Measurements from ENCODE around the gene VAPB.
"Not testable (repeated sequence)": the region's sequence is repeated elsewhere in the genome, so short reads cannot be mapped to it uniquely, and the experiment has no call there.

VAPB gene, protein sequence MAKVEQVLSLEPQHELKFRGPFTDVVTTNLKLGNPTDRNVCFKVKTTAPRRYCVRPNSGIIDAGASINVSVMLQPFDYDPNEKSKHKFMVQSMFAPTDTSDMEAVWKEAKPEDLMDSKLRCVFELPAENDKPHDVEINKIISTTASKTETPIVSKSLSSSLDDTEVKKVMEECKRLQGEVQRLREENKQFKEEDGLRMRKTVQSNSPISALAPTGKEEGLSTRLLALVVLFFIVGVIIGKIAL
- total RNA-seq = 13.2 to 41.1 (median 22.2) reads per million in 18 experiments

DNA sequence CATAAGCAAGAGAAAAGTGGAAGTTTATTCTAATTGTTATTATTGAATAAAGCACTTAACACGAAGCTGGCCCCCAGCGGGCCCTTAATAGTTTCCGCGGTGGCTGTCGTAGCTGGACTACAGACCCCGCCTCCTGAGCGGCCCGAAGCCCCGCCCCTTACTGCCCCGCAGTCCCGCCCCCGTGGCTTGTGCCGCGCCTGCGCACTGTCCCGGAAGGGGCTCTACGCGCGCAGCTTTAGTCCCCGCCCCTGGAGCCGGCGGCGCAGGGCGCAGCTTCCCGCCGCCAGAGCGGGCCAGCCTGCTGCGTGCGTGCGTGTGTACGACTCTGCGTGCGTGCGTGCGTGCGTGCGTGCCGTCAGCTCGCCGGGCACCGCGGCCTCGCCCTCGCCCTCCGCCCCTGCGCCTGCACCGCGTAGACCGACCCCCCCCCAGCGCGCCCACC is at the start of gene VAPB:
VAPB (plus strand) TSS at position 348 of the 442 bp plus-strand sequence. CDS start 231 bp downstream, outside the sequence.
- DNase-seq = peak; percentile 98 to 99

- DNase-seq = no peak
Measured at GRCh38 chr20:58339741-58340140, 49.3 kb upstream of the VAPB start.

DNA sequence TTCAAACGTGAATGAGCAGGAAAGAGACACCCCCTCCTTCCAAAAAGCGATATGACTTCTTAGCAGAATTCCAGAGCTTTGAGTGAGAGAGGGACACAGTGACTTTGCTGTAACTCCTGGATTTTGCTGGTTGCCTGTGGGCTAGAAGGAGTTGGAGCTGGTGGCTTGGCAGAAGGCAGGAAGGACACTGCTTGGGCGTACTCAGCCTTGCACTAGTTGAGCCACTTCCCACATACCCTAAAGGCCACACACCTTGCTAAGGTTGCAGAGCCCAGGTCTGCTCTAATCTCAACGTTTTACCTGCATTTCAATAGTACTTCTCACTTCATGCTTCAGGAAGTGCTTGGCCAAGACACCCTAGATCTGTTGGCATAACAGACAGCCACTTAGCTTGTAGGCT is 48.9 kb upstream of the VAPB start:
- no peak for DNase-seq

DNA sequence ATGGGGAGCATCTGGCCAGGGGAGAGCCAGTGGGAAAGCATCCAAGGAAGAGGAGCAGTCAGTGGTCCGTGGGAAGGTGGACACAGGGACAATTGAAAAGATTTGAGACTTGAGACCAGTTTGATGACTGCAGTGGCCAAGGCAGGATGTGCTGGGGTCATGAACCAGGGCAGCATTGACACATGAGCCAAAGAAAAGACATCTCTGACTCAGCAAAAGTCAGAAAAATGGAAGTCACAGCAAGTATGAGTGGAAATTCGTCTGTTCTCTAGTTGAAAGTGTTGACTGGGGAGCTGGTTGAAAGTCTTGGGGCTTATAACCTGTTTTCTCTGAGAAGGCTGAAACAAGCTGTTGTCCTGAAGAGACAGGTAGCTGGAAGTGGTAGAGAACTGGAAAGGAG is 48.2 kb upstream of the VAPB start:
- DNase-seq = no peak

DNA sequence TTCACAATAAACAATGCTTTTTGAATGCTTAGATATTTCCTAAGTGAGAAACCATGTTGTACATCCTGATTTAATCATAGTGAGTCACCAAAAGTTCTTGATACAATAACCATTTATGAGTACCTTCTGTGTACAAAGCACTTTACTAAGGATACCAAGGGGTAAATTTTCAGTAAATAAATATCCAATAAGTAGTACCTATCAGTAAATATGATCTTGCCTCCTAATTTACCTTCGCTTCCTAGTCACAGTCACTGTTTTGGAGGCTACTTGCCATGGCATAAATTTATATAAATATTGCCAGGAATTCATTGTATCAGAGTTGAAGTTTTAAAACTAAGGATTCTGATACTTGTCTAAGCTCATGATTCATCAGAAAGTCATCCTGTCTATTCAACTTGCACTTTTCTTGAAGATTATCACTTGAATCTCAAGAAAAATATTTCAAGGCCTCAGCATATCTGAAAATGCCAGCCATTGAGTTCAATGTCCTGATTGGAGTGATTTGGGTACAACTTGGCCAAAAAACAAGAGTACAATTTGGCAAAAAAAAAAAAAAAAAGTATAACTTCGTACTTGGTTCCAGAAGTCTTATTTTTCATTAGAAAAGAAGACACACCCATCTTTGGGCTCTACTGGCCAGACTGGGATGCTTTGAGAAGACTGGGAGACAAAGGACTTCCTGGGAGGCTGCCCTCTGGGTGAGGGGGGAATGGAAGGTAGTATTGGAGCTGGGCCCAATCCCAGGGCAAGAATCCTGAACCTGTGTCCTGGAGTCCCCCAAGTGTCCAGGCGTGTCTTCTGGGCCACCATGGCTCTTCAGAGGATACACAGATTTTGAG is 46.7 kb upstream of the VAPB start:
- DNase-seq = no peak

DNA sequence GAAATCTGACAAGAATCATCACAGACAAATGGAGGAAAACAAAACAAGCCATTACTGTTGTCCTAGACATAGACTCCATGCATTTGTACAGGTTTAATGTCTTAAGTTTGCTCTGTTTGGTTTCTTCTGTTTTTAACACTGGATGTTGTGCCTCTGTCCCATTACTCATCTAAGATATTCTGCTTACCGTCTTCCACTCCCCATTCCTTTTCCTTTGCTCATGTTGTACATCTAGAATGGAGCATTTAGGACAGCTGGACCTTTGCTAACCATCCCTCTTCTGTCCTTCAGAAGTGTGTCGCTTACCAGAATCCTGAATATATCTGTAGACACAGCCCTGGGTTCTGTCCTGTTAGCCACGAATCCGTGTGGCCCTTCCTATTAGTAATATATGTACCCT is 44.3 kb upstream of the VAPB start:
- no peak for DNase-seq

- DNase-seq = no peak
Measured at GRCh38 chr20:58349570-58349969, 39.5 kb upstream of the VAPB start.

DNA sequence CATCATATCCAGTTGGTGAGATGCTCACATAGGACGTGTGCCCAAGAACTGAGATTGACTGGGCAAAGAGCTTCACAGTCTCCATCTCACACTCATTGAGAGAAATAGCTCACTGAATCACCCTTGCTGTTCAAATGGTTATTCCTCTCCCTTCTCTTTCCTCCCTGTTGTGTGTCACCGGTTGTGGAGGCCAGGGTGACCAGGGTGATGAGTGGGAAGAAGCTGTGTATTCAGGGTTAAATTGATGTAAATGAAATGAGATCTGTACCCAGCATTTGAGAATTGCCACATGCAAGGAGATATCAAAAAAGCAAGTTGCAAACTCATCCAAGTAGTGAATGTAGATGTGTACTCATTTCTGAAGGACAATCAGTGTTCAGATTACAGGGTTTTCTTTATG is 36.6 kb upstream of the VAPB start:
- no peak for DNase-seq

DNA sequence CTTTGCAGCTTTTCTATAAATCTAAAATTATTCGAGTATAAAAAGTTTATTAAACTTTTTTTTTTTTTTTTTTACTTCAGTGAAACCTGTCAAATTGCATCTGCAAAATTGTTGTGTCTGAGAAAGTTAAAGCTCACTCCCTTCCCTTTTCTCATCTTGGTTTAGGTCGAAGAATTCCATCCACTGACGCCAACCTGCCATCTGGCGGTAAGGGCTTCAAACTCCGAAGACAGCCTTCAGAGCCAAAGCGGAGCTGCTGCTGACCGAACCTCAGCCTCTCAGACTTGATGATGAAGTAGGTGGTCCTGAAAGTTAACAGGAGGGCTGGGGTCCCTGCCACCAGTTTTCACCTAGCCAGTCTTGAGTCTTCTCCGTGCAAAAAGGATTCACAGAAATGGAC is 29.6 kb upstream of the VAPB start:
- no peak for DNase-seq

DNA sequence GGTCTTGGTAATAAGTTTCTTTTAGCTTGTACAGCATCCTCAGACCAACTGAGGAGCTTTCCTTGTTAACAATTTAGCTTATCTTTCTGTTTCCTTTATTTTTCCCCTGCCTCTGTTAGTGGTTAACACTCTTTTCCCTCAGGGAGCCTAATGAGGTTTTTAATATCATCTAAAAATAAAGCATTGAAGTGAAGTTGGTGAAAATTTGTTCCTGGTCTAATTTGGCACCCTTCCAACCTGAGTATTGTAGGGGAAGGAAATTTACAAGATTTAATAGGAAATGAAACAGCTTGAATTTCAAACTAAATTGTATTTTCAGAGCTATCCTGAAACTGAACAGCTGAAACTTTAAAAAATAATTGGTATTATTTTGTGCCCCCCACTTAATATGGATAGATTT is 28.1 kb upstream of the VAPB start:
- no peak for DNase-seq

DNA sequence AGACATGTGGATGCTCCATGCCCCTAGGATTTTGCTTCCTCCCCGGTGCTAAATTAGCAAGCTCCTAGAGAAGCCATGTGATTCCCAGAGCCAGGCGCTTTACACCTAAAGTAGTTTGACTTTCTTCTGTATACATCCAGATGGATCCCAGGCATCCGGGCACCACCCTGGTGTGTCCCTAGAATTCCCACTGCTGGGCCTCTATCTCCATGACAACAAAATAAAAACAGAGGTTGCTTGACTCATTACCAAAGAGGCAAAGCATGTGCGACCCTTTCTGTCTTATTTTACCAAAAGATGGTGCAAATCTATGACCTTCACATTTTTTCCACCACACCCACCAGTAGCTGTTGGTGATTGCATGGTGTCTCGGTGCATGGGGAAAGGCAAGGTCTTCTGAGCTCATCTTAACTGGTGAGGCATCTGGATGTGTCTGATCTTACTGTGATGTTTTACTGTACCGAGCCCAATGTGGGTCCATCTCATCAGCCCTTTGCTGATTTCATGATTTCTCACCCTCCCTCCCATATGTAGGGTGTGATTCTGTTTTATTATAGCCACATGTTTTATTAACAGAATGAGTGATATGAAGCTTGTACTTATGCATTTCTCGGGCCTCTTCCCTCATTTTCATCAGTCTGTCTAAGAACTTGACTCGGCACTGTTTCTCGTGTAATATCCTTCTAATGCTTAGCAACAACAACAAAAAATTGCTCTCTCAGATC is 27.4 kb upstream of the VAPB start:
- no peak for DNase-seq

DNA sequence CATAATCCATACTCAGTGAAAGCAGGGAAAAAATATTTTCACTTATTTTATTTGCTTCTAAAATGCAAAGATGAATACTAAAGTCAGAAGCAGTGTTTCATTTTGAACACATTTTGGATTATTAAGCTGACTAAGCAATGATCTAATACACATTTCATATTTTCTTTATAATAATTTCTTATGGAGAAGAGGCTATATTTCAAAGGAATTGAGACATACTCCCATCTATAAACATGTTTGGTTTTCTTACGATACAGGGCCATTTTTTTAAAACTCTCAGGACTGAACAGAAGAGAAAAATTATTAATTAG is 26.9 kb upstream of the VAPB start:
- DNase-seq = no peak

- no peak for DNase-seq
Measured at GRCh38 chr20:58362970-58363369, 26.1 kb upstream of the VAPB start.

- no peak for DNase-seq
Measured at GRCh38 chr20:58366866-58367265, 22.2 kb upstream of the VAPB start.

GRCh38 chr20:58372806-58373205 is 16.2 kb upstream of the VAPB start:
- no peak for DNase-seq

DNA sequence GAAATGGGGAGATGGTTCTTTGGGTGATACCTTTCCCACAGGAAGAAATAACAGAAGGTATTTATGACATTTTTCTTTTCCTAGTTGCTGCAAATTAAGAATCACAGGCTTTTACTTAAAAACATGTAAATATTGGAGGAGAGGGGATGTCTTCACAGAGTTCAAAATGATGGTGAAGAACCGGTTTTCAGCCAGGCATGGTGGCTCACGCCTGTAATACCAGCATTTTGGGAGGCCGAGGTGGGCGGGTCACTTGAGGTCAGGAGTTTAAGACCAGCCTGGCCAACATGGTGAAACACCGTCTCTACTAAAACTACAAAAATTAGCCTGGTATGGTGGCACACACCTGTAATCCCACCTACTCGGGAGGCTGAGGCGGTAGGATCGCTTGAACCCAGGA is 15.7 kb upstream of the VAPB start:
- DNase-seq = not testable (repeated sequence)

- DNase-seq = peak; percentile 66 to 87
Measured at GRCh38 chr20:58374027-58374850, 14.8 kb upstream of the VAPB start.

DNA sequence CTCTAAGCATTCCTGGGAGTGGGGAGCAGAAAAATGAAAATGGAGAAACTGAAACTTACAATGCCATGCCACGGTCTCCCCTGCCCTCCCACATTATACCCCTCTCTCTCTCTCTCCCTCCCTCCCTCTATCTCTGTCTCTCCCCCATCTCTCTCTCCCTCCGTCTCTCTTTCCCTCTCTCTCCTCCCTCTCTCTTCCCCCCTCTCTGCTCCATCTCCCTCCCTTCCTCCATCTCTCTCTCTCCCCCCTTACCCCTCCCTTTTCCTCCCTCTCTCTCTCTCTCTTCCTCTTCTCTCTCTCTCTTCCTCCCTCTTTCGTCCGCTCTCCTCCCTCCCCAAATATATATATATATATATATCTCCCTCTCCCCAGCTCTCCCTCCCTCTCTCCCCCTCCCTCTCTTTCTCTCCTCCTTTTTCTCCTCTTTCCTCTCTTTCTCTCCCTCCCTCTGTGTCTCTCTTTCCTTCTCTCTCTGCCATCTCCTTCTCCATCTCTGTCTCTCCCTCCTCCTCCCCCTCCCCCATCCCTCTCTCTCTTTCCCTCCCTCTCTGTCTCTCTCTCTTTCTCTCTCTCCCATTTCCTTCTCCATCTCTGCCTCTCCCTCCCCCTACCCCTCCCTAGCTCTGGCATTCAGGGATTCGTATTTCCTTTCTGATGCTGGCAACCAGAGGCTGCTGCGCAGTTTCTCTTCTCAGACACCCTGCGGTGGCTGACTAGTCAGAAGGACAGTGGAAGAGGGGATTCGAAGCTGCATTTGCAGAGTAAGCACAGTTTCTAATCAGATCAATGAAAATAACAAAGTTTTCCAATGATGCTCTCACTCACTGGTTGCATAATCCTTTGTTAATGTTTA is 13.9 kb upstream of the VAPB start:
- no peak for DNase-seq

DNA sequence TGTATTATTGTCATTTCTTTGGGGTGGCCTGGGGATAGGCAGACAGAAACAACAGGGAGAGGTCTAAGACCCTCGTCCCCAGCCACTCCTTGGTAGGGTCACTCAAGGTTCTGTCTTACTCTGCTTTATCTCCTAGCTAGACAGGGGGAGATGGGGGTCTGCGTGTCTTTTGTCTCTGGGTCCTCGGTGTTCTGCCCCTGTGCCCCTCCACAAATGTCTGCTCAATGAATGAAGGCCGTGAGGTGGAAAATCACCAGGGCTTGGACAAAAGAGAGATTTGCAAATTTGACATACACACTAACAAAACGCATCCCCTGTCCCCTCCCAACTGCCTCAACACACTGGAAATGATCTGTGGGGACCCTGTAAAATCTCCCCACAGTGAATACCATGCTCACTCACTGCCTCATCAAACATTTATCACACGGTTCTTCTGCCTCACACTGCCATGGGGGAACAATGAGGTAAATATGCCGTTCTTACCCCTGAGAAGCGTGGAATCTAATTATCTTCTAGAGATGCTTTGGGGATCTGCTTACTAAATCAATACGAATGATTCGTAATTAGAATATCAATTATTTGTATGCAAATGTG is 13.2 kb upstream of the VAPB start:
- no peak for DNase-seq

DNA sequence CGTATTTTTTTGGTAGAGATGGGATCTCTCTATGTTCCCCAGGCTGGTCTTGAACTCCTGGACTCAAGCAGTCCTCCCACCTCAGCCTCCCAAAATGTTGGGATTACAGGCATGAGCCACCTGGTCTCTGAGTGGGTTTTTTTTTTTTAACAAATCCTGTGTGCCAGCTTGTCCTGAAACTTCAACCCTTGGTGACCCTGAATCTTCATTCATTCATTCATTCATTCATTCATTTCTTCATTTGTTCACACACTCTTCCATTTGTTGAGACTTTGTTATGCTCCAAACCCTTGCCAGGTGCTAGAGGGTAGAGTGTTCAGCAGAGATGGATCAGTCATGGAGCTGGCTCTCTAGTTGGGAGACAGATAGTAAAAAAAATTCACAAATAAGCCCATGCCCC is 12.0 kb upstream of the VAPB start:
- no peak for DNase-seq

GRCh38 chr20:58377766-58378401 is 11.1 kb upstream of the VAPB start:
- no peak for DNase-seq
